Measurements from ENCODE around the gene FAM89A. TPM values are rescaled to one million over a fixed set of nuclear protein-coding genes. Genes with fewer than 3 reads are reported as not detected.

FAM89A gene
- total and polyA plus RNA-seq, 9 of the 15 experiments (the other 6 are each of a cell fraction or from before 2014, with no cell fraction given), result 8.7 to 66.2 (median 43.3) TPM

GRCh38 chr1:231044588-231044987, 4.5 kb upstream of the FAM89A start:
- Histone ChIP-seq H3K4me2 (ENCODE audit: insufficient read depth, low read length) (no peak overlapping the region), H3K27me3 (ENCODE audit: control insufficient read depth in 2 of 2, insufficient read depth in 2 of 2, low read length in 2 of 2) (no peaks in the 10 kb centered on the region), H3K9ac (ENCODE audit: insufficient read depth in 1 of 2, low read depth in 2 of 2, low read length in 2 of 2) (no peak overlapping the region), H3K4me1 (replicated peaks in 1 of 2; ENCODE audit: control insufficient read depth in 2 of 2, insufficient read depth in 2 of 2, low read length in 2 of 2) (peaks cover 21 to 44% of the 10 kb centered on the region in 2 experiments), H3K4me3 (no peak overlapping the region), H3K27ac (ENCODE audit: extremely low read depth, low read depth, low read length) (no peak overlapping the region; the same call in 2 of the 3 replicates), H3K79me2 (ENCODE audit: control insufficient read depth, insufficient read depth, low read length) (peaks cover 4% of the 10 kb centered on the region), H4K20me1 (replicated peaks; ENCODE audit: control insufficient read depth, insufficient read depth, low read length) (no peaks in the 10 kb centered on the region), H3K9me1 (ENCODE audit: control insufficient read depth, insufficient read depth, low read length) (no peaks in the 10 kb centered on the region), H3K36me3 (ENCODE audit: control insufficient read depth, insufficient read depth, low read length) (no peaks in the 10 kb centered on the region), H3K9me3 (replicated peaks; ENCODE audit: control insufficient read depth, insufficient read depth, low read depth, low read length) (peaks cover 15% of the 10 kb centered on the region), H2AFZ (ENCODE audit: low read depth, low read length) (no peak overlapping the region)
- 80% methylated on average over 1 of the region's 1 CpG for WGBS (ENCODE audit: insufficient coverage, low coverage, missing lambda C conversion rate)
- ChIA-PET CTCF (ENCODE audit: low intra/inter-chr PET ratio) (no interaction called here), POLR2A (interaction anchor here (1.2 to 2.6 kb wide), 3 partner anchors 7 to 21 kb away, joined by 3 to 12 read pairs (median 4); no protein-coding TSS in a partner anchor)
- in situ Hi-C loops (cut with MboI), result no loop called here
- ATAC-seq, result no peak
- no peak for FAIRE-seq
- no TSS peak for BruUV-seq (replicated peaks)
- intact Hi-C loops (cut with micrococcal nuclease), result loop anchor here (2.0 kb wide), 1 partner anchor 66 kb away; the partner anchor contains the start of genes ARV1 and TTC13
- DNase-seq (ENCODE audit: extremely low read depth in 1 of 4, low spot score in 3 of 4), result no peak
- TF ChIP-seq THAP7 (CRISPR knock-in tag; IDR thresholded peaks at IDR 0.05) (no peak), TRIM28 (IDR thresholded peaks at IDR 0.05) (peak; percentile 87; the same call in 1 of the 2 replicates), MBD2 (IDR thresholded peaks at IDR 0.05; ENCODE audit: borderline replicate concordance, low read depth) (no peak), ETV5 (CRISPR knock-in tag; IDR thresholded peaks at IDR 0.05; ENCODE audit: low read depth) (no peak), KAT7 (CRISPR knock-in tag; IDR thresholded peaks at IDR 0.05; ENCODE audit: borderline replicate concordance) (no peak), KLF6 (CRISPR knock-in tag; IDR thresholded peaks at IDR 0.05; ENCODE audit: borderline replicate concordance) (no peak), CHD4 (IDR thresholded peaks at IDR 0.05; ENCODE audit: insufficient read depth, insufficient replicate concordance, low read depth, low read length, poor library complexity, severe bottlenecking) (no peak), RBM15 (IDR thresholded peaks at IDR 0.05; ENCODE audit: insufficient read depth, low read length) (no peak), E2F1 (CRISPR knock-in tag; IDR thresholded peaks at IDR 0.05) (0 out of 2 replicates have a peak, but pooled peaks have one; percentile 18), ZNF146 (CRISPR knock-in tag; IDR thresholded peaks at IDR 0.05; ENCODE audit: unreplicated experiment) (no peak), KDM1A (IDR thresholded peaks at IDR 0.05) (0 out of 4 replicates have a peak, but pooled peaks of 1 of the 2 experiments have one; percentile 13), FOXA3 (CRISPR knock-in tag; conservative IDR thresholded peaks at IDR 0.05 in 1 of 2, IDR thresholded peaks at IDR 0.05 in 1 of 2) (no peak), KDM2B (CRISPR knock-in tag; IDR thresholded peaks at IDR 0.05) (no peak), ZNF280B (CRISPR knock-in tag; IDR thresholded peaks at IDR 0.05) (peak; percentile 78; the same call in 1 of the 2 replicates), MAFG (tag; conservative IDR thresholded peaks at IDR 0.05) (no peak), CBX3 (IDR thresholded peaks at IDR 0.05; ENCODE audit: borderline replicate concordance in 1 of 2, low read length in 2 of 2) (peak in 1 of 2 experiments; percentile 72; a peak in 1 of 3 replicates), PYGO2 (tag; IDR thresholded peaks at IDR 0.05) (no peak), NCOA6 (IDR thresholded peaks at IDR 0.05) (no peak), BCOR (IDR thresholded peaks at IDR 0.05) (peak; percentile 41), KAT2B (IDR thresholded peaks at IDR 0.05; ENCODE audit: low read depth, low read length) (no peak), NBN (IDR thresholded peaks at IDR 0.05; ENCODE audit: low read depth) (no peak)

All from K562 (cell line).